Measurements from ENCODE around the gene PIAS1.

GRCh38 chr15:68232937-68233336, 178.8 kb downstream of the PIAS1 start:
- TF ChIP-seq CTCF (IDR thresholded peaks at IDR 0.05) (no peak), POLR2A (IDR thresholded peaks at IDR 0.05) (no peak)
